Fibroblast of pulmonary artery (primary cell): ENCODE data around the gene NSG2.

ENCODE experiments used
- DNase-seq: peaks from one replicate; pipeline ENCODE4 v3.0.0-alpha.2; 2010; ENCODE audit warnings: low read depth
- H3K4me3 ChIP-seq: replicated peaks from 2 replicates; pipeline ENCODE4 v1.5.1; 2011; ENCODE audit warnings: low read depth, mild to moderate bottlenecking, control low read depth, low read length, moderate library complexity
- TF ChIP-seq, protein P1 (sequence below): IDR thresholded peaks from 2 replicates; pipeline ENCODE4 v1.5.1; 2011; ENCODE audit warnings: mild to moderate bottlenecking, control low read depth, low read length, inconsistent platforms; ENCODE audit errors: missing control alignments

The NSG2 gene

DNA sequence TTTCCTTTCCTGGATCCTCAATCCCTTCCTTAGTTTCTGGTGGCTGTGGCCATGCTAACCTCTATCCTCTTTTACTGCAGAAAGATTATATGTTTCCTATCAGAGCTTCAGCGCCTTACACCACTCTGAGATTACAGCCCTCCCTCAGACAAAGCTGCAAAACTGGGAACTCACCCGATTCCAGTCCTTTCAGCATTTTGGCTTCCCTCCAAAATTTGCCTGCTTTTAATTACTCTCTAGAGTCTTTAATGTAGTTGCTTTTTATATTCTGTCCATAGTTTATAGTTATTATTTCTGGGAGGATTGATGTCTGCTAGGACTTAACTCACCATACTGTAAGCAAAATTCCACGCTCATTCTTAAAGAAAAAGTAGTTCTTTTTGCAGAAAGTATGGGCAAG, 110.2 kb downstream of the NSG2 start:
- DNase-seq = no peak
- H3K4me3 ChIP-seq = no peak overlapping the region
- TF ChIP-seq, protein P1, sequence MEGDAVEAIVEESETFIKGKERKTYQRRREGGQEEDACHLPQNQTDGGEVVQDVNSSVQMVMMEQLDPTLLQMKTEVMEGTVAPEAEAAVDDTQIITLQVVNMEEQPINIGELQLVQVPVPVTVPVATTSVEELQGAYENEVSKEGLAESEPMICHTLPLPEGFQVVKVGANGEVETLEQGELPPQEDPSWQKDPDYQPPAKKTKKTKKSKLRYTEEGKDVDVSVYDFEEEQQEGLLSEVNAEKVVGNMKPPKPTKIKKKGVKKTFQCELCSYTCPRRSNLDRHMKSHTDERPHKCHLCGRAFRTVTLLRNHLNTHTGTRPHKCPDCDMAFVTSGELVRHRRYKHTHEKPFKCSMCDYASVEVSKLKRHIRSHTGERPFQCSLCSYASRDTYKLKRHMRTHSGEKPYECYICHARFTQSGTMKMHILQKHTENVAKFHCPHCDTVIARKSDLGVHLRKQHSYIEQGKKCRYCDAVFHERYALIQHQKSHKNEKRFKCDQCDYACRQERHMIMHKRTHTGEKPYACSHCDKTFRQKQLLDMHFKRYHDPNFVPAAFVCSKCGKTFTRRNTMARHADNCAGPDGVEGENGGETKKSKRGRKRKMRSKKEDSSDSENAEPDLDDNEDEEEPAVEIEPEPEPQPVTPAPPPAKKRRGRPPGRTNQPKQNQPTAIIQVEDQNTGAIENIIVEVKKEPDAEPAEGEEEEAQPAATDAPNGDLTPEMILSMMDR = no peak

DNA sequence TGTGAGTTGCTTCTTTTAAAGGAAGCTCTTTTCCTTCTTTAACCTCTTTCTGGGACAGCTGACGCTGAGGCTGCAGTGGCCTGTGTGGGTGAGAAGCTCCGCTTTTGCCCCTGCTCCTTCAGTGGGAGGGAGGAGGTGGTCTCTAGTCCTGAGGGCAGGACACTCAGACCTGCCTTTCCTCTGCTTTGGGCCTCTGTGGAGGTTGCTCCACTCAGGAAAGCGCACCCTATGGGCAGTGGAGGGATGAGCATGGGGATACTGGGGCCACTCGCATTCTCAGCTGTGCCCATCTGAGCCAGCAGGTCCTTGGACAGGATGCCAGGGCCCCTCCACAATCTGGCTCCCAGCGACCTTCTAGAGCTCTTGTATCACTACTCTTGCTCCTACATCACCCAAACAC, 111.5 kb downstream of the NSG2 start:
- TF ChIP-seq, protein P1 = no peak
- no peak for DNase-seq
- H3K4me3 ChIP-seq = no peak overlapping the region
